ENCODE results near the gene LOXL1. TPM values are rescaled to one million over a fixed set of nuclear protein-coding genes. Genes with fewer than 3 reads are reported as not detected.

The LOXL1 gene
- polyA plus RNA-seq, 1 donor from 2014 or later = 2.1 TPM

DNA sequence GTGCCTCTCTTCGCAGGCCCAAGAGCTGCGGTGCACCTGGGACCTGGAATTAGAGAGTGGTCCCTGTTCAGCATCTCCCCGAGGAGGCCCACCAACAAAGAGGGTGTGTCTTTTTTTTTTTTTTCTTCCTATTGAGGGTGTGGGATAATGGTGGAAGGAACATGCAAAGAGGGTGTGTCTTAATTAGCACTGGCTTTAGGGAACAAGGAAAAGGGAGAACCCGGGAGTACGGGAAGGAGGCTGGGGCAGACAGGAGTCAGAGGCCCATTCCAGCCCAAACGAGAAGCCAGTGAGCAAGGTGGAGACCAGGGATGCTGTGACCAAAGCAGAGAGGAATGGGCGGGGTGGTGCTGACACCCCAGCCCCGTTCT is 429 bp upstream of the LOXL1 start:
- no peak overlapping the region for H2AFZ ChIP-seq (ENCODE audit: low read depth, low read length)

DNA sequence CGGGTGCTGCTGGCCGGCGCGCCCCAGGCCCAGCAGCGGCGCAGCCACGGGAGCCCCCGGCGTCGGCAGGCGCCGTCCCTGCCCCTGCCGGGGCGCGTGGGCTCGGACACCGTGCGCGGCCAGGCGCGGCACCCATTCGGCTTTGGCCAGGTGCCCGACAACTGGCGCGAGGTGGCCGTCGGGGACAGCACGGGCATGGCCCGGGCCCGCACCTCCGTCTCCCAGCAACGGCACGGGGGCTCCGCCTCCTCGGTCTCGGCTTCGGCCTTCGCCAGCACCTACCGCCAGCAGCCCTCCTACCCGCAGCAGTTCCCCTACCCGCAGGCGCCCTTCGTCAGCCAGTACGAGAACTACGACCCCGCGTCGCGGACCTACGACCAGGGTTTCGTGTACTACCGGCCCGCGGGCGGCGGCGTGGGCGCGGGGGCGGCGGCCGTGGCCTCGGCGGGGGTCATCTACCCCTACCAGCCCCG is 777 bp downstream of the LOXL1 start:
- no peaks in the 10 kb centered on the region for H3K9me2 ChIP-seq (ENCODE audit: insufficient read depth, low read length)
- H3K36me3 ChIP-seq (ENCODE audit: insufficient read depth, low read length) = no peaks in the 10 kb centered on the region
- no peaks in the 10 kb centered on the region for H3K9me3 ChIP-seq (ENCODE audit: low read length)
- peaks cover 29% of the 10 kb centered on the region for H3K27me3 ChIP-seq (ENCODE audit: insufficient read depth, low read depth, low read length)
- no peaks in the 10 kb centered on the region for H3K79me2 ChIP-seq (replicated peaks; ENCODE audit: insufficient read depth, low read length)
- H4K20me1 ChIP-seq (ENCODE audit: insufficient read depth) = no peaks in the 10 kb centered on the region
- no peak overlapping the region for H3K4me2 ChIP-seq (ENCODE audit: low read length)
- peak overlapping the region; percentile 38 for H3K4me3 ChIP-seq (ENCODE audit: low read length)
- H3F3A ChIP-seq (ENCODE audit: insufficient read depth, low read length, poor library complexity, severe bottlenecking) = no peaks in the 10 kb centered on the region
- H2AFZ ChIP-seq (ENCODE audit: low read depth, low read length) = no peak overlapping the region
- no peak overlapping the region for H3K9ac ChIP-seq (ENCODE audit: low read length)
- TF ChIP-seq MXI1 (conservative IDR thresholded peaks at IDR 0.05; ENCODE audit: poor library complexity, severe bottlenecking) (no peak), TAF1 (IDR thresholded peaks at IDR 0.05; ENCODE audit: low read depth) (no peak), SMC3 (conservative IDR thresholded peaks at IDR 0.05; ENCODE audit: poor library complexity) (no peak), EP300 (conservative IDR thresholded peaks at IDR 0.05; ENCODE audit: poor library complexity, severe bottlenecking) (no peak), POLR2AphosphoS5 (IDR thresholded peaks at IDR 0.05) (no peak), EZH2 (IDR thresholded peaks at IDR 0.05; ENCODE audit: borderline replicate concordance, insufficient read depth, low read length, poor library complexity, severe bottlenecking) (no peak), RAD21 (conservative IDR thresholded peaks at IDR 0.05) (no peak)
- TF ChIP-seq, protein P1, sequence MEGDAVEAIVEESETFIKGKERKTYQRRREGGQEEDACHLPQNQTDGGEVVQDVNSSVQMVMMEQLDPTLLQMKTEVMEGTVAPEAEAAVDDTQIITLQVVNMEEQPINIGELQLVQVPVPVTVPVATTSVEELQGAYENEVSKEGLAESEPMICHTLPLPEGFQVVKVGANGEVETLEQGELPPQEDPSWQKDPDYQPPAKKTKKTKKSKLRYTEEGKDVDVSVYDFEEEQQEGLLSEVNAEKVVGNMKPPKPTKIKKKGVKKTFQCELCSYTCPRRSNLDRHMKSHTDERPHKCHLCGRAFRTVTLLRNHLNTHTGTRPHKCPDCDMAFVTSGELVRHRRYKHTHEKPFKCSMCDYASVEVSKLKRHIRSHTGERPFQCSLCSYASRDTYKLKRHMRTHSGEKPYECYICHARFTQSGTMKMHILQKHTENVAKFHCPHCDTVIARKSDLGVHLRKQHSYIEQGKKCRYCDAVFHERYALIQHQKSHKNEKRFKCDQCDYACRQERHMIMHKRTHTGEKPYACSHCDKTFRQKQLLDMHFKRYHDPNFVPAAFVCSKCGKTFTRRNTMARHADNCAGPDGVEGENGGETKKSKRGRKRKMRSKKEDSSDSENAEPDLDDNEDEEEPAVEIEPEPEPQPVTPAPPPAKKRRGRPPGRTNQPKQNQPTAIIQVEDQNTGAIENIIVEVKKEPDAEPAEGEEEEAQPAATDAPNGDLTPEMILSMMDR (IDR thresholded peaks at IDR 0.05; ENCODE audit: poor library complexity, severe bottlenecking) = no peak
- TF ChIP-seq, protein P2, sequence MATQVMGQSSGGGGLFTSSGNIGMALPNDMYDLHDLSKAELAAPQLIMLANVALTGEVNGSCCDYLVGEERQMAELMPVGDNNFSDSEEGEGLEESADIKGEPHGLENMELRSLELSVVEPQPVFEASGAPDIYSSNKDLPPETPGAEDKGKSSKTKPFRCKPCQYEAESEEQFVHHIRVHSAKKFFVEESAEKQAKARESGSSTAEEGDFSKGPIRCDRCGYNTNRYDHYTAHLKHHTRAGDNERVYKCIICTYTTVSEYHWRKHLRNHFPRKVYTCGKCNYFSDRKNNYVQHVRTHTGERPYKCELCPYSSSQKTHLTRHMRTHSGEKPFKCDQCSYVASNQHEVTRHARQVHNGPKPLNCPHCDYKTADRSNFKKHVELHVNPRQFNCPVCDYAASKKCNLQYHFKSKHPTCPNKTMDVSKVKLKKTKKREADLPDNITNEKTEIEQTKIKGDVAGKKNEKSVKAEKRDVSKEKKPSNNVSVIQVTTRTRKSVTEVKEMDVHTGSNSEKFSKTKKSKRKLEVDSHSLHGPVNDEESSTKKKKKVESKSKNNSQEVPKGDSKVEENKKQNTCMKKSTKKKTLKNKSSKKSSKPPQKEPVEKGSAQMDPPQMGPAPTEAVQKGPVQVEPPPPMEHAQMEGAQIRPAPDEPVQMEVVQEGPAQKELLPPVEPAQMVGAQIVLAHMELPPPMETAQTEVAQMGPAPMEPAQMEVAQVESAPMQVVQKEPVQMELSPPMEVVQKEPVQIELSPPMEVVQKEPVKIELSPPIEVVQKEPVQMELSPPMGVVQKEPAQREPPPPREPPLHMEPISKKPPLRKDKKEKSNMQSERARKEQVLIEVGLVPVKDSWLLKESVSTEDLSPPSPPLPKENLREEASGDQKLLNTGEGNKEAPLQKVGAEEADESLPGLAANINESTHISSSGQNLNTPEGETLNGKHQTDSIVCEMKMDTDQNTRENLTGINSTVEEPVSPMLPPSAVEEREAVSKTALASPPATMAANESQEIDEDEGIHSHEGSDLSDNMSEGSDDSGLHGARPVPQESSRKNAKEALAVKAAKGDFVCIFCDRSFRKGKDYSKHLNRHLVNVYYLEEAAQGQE (IDR thresholded peaks at IDR 0.05; ENCODE audit: borderline replicate concordance) = no peak
- no peak overlapping the region for H3K27ac ChIP-seq (ENCODE audit: low read length)

More for the DNA sequence above, 429 bp upstream of the LOXL1 start:
- Histone ChIP-seq H3K27me3 (ENCODE audit: insufficient read depth, low read depth, low read length) (peaks cover 29% of the 10 kb centered on the region), H3K9me3 (ENCODE audit: low read length) (no peaks in the 10 kb centered on the region), H3K27ac (ENCODE audit: low read length) (no peak overlapping the region), H3K9ac (ENCODE audit: low read length) (no peak overlapping the region), H3K36me3 (ENCODE audit: insufficient read depth, low read length) (no peaks in the 10 kb centered on the region), H3K9me2 (ENCODE audit: insufficient read depth, low read length) (no peaks in the 10 kb centered on the region), H3K4me2 (ENCODE audit: low read length) (no peak overlapping the region), H3F3A (ENCODE audit: insufficient read depth, low read length, poor library complexity, severe bottlenecking) (no peaks in the 10 kb centered on the region), H3K4me3 (ENCODE audit: low read length) (peak overlapping the region; percentile 60), H3K79me2 (replicated peaks; ENCODE audit: insufficient read depth, low read length) (no peaks in the 10 kb centered on the region), H4K20me1 (ENCODE audit: insufficient read depth) (no peaks in the 10 kb centered on the region)
- TF ChIP-seq, protein P1 (IDR thresholded peaks at IDR 0.05; ENCODE audit: poor library complexity, severe bottlenecking) = no peak
- TF ChIP-seq MXI1 (conservative IDR thresholded peaks at IDR 0.05; ENCODE audit: poor library complexity, severe bottlenecking) (no peak), POLR2AphosphoS5 (IDR thresholded peaks at IDR 0.05) (no peak), EZH2 (IDR thresholded peaks at IDR 0.05; ENCODE audit: borderline replicate concordance, insufficient read depth, low read length, poor library complexity, severe bottlenecking) (no peak), SMC3 (conservative IDR thresholded peaks at IDR 0.05; ENCODE audit: poor library complexity) (no peak), RAD21 (conservative IDR thresholded peaks at IDR 0.05) (no peak)
- TF ChIP-seq, protein P2 (IDR thresholded peaks at IDR 0.05; ENCODE audit: borderline replicate concordance) = no peak
